ENCODE data around the gene LYRM2.
A peak's percentile ranks its signal among the peaks of the same experiment; 100 is the strongest.

The LYRM2 gene

DNA sequence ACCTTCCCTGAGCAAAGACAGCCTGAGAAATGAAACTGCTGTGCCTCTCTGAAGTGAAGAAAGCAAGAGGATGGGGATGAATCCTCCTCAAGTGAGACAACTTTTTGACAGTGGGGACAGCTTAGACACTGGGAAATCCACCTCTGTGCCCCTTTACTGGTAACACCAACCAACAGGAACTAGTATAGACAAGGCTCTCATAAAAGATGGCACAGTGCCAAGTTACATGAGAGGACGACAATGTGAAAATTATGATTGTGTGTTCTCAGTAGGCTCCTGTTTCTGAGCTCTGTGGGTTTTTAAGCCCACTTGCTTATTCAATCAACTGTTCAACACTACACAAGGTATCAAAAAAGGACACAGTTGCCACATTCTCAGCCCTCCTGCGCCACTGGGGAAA lies 41.6 kb upstream of the LYRM2 start:
- TF ChIP-seq, protein P1, sequence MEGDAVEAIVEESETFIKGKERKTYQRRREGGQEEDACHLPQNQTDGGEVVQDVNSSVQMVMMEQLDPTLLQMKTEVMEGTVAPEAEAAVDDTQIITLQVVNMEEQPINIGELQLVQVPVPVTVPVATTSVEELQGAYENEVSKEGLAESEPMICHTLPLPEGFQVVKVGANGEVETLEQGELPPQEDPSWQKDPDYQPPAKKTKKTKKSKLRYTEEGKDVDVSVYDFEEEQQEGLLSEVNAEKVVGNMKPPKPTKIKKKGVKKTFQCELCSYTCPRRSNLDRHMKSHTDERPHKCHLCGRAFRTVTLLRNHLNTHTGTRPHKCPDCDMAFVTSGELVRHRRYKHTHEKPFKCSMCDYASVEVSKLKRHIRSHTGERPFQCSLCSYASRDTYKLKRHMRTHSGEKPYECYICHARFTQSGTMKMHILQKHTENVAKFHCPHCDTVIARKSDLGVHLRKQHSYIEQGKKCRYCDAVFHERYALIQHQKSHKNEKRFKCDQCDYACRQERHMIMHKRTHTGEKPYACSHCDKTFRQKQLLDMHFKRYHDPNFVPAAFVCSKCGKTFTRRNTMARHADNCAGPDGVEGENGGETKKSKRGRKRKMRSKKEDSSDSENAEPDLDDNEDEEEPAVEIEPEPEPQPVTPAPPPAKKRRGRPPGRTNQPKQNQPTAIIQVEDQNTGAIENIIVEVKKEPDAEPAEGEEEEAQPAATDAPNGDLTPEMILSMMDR (conservative IDR thresholded peaks at IDR 0.05; ENCODE audit: low read length), result no peak
- DNase-seq (ENCODE audit: low read depth), result no peak
- no peak overlapping the region for H3K4me3 ChIP-seq (ENCODE audit: low read length)

DNA sequence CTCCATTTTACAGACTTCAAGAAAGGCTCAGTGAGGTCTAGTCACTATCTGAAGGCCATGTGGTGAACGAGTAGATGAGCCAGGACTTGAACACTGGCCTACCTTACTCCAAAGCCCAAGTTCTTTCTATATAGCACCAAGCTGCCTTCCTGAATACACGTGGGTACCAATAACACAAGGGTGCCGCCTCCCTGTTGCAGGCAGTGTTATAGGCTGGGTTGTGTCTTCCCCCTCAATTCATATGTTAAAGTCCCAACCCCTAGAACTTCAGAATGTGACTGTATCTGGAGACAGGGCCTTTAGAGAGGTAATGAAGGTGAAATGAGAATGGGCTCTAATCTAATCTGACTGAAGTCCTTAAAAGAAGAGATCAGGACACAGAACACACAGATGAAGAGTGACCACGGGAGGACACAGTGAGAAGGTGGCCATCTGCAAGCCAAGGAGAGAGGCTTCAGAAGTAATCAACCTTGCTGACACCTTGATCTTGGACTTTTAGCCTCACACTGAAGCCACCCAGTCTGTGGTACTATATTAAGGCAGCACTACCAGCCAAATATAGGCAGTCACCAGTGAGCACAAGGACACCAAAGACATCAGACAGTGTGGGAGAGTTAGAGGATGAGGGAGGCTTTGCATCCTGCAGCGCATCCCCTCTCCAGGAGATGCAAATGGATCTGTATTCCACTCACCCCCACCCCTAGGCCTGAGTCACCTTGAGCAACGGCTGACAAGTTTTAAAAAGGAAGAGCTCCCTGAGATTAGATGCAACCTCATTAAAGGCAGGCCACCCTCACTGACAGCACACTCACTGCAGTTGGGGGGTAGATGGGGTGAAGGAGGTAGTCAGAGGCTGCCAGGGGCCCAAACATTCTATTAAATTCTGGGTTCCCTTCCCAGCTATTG lies 40.9 kb upstream of the LYRM2 start:
- TF ChIP-seq, protein P1 (conservative IDR thresholded peaks at IDR 0.05; ENCODE audit: low read length), result no peak
- H3K4me3 ChIP-seq (ENCODE audit: low read length), result no peak overlapping the region
- DNase-seq (ENCODE audit: low read depth), result no peak

DNA sequence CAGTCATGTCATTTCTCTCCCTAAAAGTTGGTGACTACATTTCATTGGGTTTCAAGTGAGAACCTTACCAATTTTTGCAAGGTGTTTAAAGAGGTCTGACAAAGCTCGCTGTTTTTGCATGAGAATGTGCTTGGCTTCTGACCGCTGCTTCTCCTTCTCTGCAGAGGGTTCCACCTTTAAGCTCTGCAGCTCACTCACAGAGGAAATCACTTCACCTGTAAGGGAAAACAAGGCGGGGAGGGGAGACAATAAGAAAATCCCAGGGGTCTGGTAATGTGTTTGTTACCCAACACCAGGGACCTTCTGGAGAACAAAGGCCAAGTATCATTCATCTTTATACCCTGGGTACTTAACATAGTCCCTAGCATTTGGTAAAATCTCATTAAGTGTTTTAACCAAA lies 40.0 kb upstream of the LYRM2 start:
- H3K4me3 ChIP-seq (ENCODE audit: low read length), result no peak overlapping the region
- TF ChIP-seq, protein P1 (conservative IDR thresholded peaks at IDR 0.05; ENCODE audit: low read length), result no peak
- DNase-seq (ENCODE audit: low read depth), result no peak

DNA sequence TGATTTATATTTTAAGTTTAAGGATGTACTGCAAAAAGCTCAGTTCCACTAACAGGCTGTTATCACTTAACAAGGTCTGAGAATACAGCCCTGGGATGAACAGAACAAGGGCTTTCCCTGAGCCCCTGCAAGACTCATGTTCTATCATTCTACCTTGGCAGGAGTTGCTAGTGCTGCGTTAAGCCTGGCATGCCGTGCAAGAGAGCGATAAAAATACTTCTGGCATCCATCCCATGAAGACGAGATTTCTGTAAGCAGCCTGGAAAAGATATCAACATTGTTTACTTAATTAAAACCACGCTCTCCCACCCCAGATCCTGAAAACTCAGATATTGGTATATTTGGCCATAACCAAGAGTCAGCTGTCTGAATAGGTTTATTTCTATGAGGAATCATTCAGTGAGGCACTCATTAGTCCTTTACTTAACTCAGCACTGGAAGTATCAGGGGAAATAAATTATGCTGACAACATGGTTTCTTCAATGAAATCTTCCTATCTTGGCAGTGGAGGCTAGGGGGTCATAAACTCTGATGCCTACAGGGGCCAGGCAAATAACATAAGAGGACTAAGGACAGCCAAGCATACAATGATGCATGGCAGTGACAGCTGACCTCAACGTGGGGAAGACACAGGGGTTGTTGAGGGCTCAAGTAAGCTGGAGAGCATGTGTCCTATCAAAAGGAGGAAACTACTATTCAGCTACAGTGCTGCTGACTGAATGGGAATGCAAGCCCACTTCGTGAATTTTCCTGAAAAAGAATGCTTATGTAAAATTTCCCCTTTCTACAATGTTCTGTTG lies 37.6 kb upstream of the LYRM2 start:
- DNase-seq (ENCODE audit: low read depth), result peak; percentile 33
- TF ChIP-seq, protein P1 (conservative IDR thresholded peaks at IDR 0.05; ENCODE audit: low read length), result no peak
- no peak overlapping the region for H3K4me3 ChIP-seq (ENCODE audit: low read length)

DNA sequence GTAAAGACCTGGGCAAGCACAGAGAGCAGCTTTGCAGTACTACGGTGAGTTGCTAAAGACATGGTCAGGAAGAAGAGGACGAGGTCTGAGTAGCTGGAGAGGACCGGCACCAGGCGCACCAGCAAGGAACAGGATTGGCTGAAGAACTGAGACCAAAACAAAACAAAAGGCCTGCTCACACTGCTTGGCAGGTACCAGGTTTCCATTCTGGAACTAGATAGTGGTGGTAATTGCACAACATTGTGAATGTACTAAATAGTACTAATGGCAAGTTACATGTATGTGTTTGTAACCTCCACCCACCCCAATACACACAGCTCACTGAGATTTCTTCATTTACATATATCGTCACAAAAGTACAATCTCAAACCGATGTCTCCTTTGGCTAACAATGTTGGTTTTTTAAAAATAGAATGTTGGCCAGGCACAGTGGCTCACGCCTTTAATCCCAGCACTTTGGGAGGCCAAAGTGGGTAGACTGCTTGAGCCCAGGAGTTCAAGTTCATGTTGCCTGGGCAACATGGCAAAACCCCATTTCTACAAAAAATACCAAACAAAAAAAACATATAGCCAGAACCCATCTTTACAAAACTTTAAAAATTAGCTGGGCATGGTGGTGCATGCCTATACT lies 32.5 kb upstream of the LYRM2 start:
- DNase-seq (ENCODE audit: low read depth), result no peak
- TF ChIP-seq, protein P1 (conservative IDR thresholded peaks at IDR 0.05; ENCODE audit: low read length), result no peak
- no peak overlapping the region for H3K4me3 ChIP-seq (ENCODE audit: low read length)

DNA sequence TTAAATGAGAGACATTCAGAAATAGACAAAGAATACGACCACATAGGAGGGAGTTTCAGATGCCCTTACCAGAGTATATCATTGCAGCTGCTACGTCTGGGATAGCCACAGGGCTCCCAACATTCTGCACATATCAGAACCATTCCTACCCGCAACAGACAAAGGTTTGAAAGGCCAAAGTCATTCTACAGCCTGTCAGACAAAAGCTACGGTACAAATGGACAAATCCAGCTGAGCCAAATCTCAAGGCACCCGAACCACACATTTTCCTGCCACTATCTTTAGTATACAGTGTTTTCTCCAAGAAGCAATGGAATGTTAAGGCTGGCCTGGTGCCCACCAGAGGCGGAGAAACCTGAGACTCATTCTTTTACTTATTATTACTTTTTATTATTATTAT lies 30.5 kb upstream of the LYRM2 start:
- H3K4me3 ChIP-seq (ENCODE audit: low read length), result no peak overlapping the region
- DNase-seq (ENCODE audit: low read depth), result no peak
- TF ChIP-seq, protein P1 (conservative IDR thresholded peaks at IDR 0.05; ENCODE audit: low read length), result no peak

All from AG10803 (cell line).